ENCODE results near the gene MRPL44.
A peak's percentile ranks its signal among the peaks of the same experiment; 100 is the strongest.

Gene MRPL44

DNA sequence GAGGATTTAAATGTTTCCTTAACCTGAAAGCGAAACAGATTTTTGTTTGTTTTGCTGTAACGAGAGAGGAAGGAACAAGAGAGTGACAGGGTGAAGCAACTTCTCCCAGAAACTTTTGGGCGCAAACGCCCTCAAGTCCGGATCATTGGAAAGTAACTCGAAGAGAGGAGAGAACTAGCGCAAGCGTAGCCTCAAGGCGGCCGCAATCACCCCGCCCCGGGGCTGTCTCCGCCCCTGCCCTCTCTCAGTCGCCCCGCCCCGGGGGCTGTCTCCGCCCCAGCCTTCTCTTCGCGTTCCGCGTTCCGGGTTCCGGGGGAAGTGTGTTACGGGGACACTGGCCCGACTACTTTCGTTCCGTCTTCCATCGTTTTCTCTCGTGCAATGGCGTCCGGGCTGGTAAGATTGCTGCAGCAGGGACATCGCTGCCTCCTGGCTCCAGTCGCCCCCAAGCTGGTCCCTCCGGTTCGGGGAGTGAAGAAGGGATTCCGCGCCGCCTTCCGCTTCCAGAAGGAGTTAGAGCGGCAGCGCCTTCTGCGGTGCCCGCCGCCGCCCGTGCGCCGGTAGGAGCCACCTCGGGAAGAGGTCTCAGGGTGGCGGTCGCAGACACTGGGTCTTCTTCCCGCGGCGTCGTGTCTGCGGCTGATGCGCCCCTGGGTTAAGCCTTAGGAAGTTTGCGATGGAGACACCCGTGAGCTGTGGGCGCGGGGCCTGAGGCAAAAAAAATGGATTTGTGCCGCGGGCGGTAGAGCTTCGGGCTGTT, at the start of gene MRPL44:
TSS of gene MRPL44 (plus strand) at position 372 of the 760 bp plus-strand sequence. CDS start at position 382, 10 bp downstream.
- peak; percentile 83 for FAIRE-seq
- peak; percentile 83 for DNase-seq (ENCODE audit: insufficient read length, low spot score)

DNA sequence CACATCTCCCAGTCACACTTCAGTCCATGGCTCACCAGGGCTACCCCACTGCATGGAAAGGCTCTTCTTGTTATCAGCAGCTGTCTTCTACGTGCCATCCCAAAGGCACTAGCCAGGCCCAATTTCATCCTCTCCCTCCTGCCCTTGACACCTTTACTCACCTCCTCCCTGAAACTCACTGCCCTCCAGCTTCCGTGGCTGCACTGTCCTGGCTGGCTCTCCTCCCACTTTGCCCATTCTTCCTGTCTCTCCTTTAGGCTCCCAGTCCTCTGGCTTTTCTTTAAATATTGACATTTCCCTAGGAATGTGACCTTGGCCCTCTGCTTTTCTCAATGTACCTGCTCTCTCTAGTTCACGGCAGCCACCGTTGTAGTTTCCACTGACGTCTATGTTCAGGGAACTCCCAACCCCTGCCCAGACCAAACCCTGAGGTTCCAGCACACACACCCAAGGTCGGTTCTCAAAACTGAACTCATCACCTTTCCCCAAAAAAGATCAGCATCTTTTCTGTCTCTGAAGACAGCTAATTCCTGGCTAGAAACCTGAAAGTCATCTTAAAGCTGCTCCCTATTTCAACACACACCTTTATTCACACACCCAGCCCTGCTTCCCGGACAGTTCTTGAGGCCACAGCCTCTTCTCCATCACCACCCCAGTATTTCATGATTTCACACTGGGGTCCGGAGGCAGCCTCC, 48.8 kb upstream of the MRPL44 start:
- DNase-seq (ENCODE audit: insufficient read length, low spot score) (no peak), FAIRE-seq (no peak)

DNA sequence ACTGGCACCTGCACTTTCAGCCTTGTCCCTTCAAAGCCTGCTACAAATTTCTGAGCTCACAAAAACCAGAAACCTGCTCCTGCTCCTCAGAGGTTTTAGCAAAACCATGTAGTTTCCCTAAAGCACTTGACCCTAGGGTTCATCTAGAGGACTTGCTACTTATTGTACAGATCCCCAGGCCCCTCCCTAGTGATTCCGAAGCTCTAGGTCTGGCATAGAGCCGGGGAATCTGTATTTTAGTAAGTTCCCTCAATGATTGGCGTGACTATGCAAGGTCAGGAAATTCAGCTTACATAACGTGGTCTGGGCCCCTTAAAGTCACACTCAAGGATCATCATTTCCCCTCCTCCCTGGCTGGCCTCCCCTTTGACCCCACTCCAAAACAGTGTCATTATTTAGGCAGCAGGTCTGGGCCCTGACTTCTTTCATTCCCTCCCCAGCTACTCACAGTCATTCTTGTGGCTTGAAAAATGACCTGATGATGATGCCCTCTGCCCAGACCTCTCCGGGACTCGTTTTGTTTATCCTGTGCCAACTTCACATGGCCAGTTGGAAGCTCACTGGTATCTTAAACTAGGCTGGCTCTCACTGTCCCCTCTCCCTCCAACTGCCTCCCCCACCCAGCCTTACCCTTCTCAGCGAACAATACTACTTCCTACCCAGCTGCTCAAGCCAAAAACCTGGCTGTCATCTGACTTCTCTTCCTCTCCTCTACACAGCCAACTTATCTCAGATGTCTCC, 48.1 kb upstream of the MRPL44 start:
- FAIRE-seq = no peak

DNA sequence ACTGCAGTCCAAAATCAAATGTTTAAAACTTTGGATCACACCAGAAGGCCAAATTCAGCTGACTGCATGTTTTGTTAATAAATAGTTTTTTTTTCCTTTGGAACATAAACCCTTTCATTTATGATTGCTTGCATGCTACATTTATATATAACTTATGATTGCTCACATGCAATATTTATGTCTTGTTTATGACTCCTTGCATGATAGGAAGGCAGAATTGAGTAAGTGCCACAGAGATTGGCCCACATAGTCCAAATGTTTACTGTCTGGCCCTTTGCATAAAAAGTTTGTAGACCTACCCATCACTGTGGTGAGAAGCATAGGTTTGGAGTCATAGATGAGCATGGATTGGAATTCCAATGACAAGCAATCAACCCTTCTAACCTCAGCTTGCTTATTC, 42.9 kb upstream of the MRPL44 start:
- DNase-seq (ENCODE audit: insufficient read length, low spot score) (no peak), FAIRE-seq (no peak)

More for the DNA sequence above, 48.1 kb upstream of the MRPL44 start:
- no peak for DNase-seq (ENCODE audit: insufficient read length, low spot score)

DNA sequence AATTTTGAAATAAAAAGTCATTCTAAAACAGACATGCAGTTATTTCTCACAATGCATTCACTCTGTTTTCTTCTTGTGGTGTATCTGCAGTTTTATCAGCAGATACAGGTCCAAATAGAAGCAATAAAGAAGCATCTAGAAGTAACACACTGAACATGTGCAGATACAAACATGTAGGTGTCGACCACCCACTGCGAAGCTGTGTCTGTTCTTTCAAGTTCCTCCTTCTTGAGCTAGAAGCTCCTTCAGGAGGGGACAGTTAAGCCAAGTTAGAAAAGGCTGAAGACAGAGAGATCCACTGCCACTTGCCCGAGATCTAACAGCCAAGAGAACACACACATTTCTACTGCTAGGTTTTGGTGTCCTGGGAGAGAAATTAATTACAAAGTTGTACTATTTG, 42.2 kb upstream of the MRPL44 start:
- FAIRE-seq (no peak), DNase-seq (ENCODE audit: insufficient read length, low spot score) (no peak)

DNA sequence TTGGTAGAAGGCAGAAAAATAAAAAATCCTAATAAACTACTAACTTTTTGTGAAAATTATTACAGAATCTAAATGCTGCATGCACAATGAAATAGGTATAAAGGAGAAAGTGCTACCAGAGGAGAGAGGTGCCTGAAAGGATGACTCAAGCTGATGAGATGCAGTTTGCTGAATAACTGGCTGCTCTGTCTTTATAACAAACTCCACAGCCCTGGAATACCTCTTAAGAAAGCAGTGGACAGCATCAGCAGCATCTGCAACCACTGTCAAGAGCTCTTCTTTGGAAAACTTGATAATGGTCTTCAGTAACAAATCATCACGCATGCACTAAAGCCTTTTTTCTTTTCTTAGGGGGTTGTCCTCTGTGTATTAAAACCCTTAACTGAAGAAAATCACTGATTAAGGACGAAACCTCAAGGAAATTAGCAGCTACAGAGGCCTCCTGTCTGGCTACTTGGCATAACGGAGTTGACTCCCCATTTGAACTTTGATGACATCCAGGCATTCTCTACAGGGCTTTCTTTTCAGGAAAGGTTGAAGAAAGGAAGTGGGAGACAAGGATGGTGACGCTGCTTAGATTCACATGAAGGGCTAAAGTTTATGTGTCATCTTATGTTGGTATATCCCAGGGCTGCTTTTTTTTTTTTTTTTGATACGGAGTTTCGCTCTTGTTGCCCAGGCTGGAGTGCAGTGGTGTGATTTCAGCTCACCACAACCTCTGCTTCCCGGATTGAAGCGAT, 40.9 kb upstream of the MRPL44 start:
- FAIRE-seq (no peak), DNase-seq (ENCODE audit: insufficient read length, low spot score) (no peak)

DNA sequence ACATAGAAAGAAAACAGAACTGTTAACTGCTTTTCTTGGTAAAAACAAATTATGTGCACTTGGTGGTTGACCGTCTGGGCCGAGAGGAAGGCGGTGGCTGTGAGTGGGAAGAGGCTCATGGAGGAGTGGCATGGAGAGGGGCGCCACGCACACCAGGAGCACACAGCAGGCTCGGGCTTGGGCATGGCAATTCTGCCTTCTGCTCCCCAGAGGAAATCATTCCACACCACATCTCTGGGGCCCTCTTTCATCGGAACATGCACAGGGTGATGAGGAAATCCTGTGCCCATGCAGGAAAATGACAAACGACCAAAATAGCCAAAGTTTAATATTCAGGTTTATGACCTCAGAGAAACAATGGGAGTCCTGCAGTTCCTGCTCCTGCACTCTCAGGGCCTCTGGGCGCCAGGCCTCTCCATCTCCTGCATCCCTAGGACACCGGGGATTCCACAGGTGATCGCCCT, 38.6 kb upstream of the MRPL44 start:
- no peak for DNase-seq (ENCODE audit: insufficient read length, low spot score)
- FAIRE-seq = no peak

DNA sequence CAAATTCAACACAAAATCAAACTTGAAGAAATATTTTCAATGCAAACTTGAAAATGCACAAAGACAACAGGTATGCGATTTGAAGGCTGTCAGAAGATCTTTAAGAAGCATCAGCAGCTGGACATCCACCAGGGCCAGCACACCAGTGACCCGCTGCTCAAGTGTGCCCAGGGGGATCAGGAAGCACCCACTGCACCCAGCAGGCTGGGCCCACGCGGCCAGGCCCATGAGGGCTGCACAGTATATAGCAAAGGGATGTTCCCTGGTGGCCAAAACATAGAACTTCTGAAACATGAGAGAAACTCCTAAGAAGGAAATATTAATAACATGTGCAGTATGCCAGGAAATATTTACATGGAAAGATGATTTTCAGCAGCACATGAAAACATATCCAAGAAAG, 37.2 kb upstream of the MRPL44 start:
- DNase-seq (ENCODE audit: insufficient read length, low spot score) = no peak
- no peak for FAIRE-seq

DNA sequence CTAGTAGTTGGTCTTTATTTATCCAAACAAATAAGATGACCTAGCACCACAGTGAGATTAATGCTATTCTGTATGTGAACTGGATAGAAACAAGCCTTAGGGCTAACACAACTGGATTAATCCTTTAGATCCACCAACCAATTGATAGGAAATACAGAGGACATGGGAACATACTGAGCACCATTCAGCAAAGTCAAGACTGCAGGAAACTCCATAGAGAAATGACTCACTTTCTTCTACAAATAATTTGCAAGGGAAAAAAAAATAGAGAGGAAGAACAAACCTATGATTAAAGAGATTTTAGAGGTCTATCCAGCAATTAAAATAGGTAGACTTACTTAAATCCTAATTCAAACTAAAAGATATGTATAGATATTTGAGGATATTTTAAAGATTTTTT, 36.1 kb upstream of the MRPL44 start:
- FAIRE-seq = no peak
- no peak for DNase-seq (ENCODE audit: insufficient read length, low spot score)

DNA sequence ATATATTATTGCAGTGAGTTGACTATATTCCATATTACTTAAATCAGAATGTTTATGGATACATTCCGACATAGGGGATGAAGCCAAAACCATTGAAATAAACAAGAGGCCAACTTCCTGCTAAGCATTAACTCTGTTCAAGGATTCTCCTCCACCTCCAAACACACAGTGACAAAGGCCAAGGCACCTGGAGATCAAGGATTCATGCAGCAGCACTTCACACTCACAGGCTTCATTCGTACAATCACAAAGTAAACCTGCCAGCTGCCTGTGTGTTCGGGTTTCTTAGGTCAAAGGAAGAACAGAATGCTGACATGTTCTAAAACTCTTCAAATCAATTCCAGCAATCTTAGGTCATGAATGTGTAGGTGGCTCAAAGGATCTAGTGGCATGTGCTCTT, 35.0 kb upstream of the MRPL44 start:
- no peak for DNase-seq (ENCODE audit: insufficient read length, low spot score)
- FAIRE-seq = no peak

DNA sequence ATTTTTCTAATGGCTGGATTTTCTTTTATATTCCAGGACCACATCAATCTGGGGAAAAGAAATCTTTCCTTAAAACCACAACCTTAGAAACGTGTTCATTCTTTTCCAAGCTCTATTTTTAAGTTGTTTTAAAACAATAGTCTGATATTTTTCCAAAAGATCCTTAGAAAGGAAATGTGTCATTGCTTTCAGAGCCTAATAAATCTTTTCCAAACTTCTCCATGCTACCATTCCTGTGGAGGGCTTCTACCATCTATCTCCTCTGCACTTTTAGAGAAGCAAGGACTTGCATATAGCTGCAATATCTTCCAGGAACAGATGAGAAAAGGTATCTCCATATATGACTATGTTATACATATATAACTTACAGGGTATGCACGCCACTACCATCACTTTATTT, 33.3 kb upstream of the MRPL44 start:
- FAIRE-seq (no peak), DNase-seq (ENCODE audit: insufficient read length, low spot score) (no peak)

DNA sequence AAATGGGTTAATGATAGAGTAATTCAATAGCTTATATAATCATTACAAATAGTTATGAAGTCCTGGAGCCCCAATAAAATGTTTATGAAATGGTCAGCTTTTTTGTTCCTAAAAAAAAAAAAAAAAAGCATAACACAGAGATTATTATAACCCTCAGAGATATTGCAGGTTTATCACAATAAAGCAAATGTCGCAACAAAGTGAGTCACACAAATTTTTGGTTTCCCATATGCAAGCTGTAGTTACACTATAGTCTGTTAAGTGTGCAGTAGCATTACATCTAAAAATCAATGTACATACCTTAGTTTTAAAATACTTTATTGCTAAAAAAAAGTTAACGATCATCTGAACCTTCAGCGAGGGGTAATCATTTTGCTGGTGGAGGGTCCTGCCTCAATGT, 32.2 kb upstream of the MRPL44 start:
- no peak for FAIRE-seq
- no peak for DNase-seq (ENCODE audit: insufficient read length, low spot score)

DNA sequence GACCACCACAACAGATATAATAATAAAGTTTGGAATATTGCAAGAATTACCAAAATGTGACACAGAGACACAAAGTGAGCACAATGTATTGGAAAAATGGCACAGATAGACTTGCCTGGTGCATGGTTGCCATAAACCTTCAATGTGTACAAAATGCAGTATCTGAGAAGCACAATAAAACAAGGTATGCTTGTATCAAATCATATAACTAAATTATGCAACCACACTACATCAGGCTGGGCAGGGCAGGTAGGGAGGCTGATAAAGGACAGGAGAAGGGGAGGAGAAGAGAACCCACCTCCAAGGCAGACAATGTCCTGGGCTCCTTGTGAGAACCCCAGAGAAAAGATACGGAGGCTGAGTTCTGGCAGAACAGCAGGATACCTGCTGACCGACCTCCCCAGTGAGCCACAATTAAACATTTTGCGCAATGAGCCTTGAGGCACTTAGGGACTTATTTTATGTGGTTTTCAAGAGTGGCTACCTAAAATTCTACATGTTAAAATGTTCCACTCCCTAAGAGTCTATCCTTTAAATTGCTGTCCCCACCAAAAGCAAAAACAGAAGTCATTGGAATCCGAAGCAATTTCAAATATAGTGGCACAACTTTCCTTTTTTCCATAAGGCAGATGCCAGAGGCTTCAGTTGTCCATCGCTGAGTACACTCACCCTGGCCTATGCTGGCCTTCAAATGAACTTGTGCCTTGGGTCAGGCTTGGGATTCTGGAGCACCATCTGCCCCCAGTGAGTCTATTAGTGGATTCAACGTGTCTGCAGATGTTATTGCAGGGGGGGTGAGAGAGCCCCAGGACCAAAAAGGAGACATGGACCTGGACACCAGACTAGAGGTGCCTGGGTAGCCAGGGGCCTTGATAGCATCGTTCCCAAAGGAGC, 28.9 kb upstream of the MRPL44 start:
- no peak for FAIRE-seq
- DNase-seq (ENCODE audit: insufficient read length, low spot score) = no peak

DNA sequence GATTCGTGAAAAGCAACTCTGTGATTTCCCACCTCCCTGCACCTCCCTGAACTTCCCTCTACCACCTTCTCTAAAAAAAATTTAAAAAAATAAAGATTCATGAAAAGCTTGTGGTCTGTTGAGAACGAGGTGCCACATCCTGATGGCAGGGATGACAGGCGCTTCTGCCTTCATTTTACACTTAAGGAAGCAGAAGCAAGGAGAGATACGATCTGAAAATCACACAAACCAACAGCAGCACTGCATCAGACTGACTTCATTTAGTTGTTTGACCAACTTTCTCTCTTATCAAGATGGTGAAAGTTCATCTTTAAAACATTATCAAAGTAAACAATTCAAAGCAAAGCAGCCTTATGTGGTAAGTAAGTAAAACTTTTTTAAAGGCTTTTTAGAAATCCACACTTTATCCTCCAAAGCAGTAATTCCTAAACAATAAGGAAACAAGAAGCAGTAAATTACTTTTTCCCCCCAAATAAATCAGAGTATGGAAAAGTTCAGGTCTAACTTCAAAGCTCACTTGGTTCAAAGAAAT, 27.6 kb upstream of the MRPL44 start:
- FAIRE-seq = no peak
- no peak for DNase-seq (ENCODE audit: insufficient read length, low spot score)

DNA sequence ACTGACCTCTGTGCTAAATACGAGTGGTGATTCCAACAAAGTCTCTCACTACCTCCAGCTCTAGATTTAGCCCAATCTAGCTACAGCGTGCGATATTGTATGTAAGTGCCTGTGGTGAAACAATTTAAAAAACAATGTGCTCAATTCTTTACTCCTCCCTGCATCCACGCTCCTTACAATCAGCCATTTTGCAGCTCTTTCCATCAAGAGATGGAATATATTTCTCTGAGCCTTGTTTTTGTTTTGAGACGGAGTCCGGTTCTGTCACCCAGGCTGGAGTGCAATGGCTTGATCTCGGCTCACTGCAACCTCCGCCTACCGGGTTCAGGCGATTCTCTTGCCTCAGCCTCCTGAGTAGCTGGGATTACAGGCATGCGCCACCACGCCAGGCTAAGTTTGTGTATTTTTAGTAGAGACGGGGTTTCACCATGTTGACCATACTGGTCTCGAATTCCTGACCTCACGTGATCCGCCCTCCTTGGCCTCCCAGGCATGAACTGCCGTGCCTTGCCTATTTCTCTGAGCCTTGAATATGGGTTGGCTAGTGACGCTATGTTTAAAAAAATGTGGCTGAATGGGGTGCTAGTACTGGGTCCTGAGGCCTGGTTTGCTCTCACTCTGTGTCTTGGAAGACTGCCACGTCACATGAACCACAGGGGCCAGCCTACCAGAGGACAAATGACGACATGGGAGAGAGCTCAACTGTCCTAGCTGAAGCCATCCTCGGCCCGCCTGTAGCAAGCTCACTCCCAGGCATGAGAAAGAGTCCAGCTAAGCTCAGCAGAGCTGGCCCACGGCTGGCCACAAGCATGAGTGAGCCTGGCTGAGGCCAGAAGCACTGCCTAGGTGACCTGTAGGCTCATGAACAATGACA, 26.9 kb upstream of the MRPL44 start:
- DNase-seq (ENCODE audit: insufficient read length, low spot score) (no peak), FAIRE-seq (no peak)

DNA sequence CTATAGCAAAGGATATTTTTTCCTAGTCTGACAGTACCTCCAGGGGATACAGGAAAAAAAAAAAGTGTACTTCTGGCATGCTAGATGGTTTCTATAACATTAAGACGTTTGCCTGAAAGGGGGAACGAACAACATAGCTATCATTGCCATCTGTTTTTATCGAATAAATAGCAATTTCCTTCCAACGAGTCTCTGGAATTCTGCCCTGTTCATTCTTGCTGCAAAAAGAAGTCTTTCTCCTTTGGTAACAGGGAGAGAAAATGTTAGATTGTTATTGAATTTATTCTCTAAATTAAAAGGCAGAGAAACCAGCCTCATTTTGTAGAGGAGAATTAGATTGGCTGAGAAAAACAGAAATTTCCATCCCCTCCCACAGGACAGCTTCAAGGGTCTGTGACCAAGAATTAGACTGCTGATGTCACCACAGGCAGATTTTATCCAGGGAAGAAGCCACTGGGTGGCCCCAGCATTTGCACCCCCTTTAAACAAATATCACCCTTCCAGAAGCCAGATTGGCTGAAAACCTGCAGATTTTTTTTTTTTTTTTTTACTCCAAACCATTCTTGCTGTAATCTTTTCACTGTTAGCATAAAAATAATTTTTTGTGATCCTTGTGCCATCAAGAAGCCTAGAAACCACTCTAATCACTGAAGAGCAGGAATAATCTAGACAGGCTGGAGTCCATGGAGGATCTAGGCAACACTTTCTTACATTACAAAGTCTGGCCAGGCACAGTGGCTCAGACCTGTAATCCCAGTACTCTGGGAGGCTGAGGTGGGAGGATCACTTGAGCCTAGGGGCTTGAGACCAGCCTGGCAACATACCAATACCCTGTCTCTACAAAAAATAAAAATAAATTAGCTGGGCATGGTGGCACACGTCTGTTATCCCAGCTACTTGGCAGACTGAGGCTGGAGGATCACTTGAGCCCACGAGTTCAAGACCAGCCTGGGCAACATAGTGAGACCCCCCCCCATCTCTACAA, 24.2 kb upstream of the MRPL44 start:
- no peak for DNase-seq (ENCODE audit: insufficient read length, low spot score)
- no peak for FAIRE-seq

DNA sequence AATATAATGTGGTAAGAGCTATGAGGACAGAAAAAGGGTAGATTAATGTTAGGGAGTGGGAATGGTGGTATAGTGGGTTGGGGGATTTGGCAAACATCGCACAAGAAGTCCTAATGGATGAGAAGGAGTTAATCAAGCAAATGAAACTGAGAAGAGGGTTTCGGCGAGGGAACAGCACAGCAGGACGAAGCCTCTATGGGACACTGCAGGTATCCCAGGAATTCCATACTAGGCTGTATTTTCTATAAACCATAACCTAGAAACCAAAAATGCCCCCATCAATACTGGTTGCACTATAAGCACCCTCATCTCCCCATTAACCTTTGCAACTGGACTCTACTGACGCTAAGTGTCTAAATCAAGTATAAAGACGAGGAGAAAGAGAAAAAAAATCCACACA, 22.4 kb upstream of the MRPL44 start:
- no peak for FAIRE-seq
- no peak for DNase-seq (ENCODE audit: insufficient read length, low spot score)

Measured in HTR-8/SVneo (cell line).